ENCODE data around the gene SCNN1A.

DNA sequence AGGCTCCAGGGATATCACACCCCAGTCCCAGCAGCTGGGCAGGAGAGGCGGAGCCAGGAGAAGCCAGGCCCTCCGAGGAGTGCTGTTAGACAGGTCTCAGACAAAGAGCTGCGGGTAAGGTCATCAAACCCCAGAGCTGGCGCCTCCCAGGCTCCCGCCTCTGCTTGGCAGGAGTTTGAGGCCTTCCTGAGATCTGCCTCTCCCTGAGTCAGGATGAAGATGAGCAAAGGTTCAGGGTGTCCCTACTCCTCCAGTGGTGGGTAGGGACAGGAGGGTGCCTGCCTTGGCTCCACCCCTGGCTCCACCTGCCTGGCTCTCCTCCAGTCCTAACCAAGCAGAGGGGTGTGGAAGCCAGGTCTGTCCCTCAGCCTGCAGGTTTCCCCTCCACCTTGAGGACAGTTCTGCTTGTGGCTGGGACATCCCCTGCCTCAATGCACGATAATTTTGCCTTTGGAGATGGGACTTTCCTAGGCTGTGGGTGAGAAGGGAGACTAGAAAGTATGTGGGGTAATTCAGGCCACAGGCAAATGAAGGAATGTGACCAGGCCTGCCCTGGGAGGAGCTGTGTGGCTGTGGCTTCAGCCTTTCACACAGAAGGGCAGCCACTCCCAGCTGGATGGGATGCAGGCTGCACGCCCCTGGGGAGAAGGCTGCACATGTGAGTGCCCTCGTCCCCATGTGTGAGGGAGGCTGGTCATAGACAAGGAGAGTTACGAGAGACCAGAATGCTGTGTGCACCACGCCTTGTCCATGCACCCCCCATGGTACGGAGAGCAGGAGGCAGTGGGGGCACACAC, 62.6 kb downstream of the SCNN1A start:
- TF ChIP-seq, protein P1, sequence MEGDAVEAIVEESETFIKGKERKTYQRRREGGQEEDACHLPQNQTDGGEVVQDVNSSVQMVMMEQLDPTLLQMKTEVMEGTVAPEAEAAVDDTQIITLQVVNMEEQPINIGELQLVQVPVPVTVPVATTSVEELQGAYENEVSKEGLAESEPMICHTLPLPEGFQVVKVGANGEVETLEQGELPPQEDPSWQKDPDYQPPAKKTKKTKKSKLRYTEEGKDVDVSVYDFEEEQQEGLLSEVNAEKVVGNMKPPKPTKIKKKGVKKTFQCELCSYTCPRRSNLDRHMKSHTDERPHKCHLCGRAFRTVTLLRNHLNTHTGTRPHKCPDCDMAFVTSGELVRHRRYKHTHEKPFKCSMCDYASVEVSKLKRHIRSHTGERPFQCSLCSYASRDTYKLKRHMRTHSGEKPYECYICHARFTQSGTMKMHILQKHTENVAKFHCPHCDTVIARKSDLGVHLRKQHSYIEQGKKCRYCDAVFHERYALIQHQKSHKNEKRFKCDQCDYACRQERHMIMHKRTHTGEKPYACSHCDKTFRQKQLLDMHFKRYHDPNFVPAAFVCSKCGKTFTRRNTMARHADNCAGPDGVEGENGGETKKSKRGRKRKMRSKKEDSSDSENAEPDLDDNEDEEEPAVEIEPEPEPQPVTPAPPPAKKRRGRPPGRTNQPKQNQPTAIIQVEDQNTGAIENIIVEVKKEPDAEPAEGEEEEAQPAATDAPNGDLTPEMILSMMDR (conservative IDR thresholded peaks at IDR 0.05): no peak
- TF ChIP-seq EZH2 (IDR thresholded peaks at IDR 0.05; ENCODE audit: low read depth): no peak

Measured in PC-9 (cell line).